Measurements from ENCODE around the gene PEA15.

DNA sequence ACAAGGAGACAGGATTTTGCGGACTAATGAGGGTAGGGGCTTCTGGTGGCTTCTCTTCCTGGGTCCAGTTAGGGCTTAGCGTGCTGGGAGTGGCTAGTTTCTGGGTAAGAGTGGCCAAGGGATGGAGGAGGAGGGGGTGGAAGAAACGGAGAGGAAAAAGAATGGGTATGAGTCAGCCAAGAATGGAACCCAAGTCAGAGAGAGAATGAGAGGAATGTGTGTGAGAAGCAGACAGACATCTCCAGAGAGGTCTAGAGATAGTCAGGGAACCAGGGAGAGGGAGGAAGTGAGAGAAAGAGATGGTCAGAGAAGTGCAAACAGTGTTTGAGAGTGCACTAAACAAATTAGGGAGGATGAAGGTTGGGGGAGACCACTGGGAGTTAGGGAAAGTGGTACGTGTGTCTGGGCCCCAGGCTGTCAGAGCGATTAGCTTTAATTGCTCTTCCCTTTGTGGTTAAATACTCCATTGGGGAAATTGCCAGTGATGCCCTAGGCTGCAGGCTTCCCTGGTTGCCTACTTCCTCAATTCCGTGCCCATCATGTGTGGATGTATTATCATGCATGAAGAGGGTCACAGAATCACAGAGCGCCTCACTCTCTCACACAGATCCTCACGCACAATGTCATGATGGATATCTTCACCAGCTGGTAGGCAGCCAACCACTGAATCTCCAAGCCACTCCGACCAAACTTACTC, 1.4 kb downstream of the PEA15 start:
- no peak for TF ChIP-seq POLR2A (IDR thresholded peaks at IDR 0.05; ENCODE audit: low read length)
- TF ChIP-seq GATA1 (IDR thresholded peaks at IDR 0.05; ENCODE audit: low read depth, low read length), result no peak
